Vagina (tissue), 2 donors: ENCODE data around the gene ENTPD6.

Experiments
- CTCF ChIP-seq, 3 experiments: fragments of 450-650 bp in 2 of 3; fragments of 200-600 bp in 1 of 3; sonication (generic) in 1 of 3; IDR thresholded peaks; one replicate each; pipeline ENCODE4 v1.5.1; 2017 to 2019; ENCODE audit warnings: antibody characterized with exemption in 3 of 3, mild to moderate bottlenecking in 2 of 3, moderate library complexity in 2 of 3
- POLR2A ChIP-seq, 2 donors: fragments of 450-650 bp; IDR thresholded peaks; one replicate each; pipeline ENCODE4 v1.6.1; 2017; ENCODE audit warnings: antibody characterized with exemption in 2 of 2, mild to moderate bottlenecking in 2 of 2, moderate library complexity in 2 of 2
- POLR2AphosphoS5 ChIP-seq, 2 donors: sonication (generic); formaldehyde crosslinking; IDR thresholded peaks; one replicate each; pipeline ENCODE4 v1.9.0; 2017; ENCODE audit warnings: antibody characterized with exemption in 2 of 2, mild to moderate bottlenecking in 2 of 2, low read depth in 1 of 2; ENCODE audit not compliant: insufficient read depth in 1 of 2

GRCh38 chr20:25204550-25205276 is 9.2 kb downstream of the ENTPD6 start:
- TF ChIP-seq POLR2AphosphoS5 (IDR thresholded peaks at IDR 0.05; ENCODE audit: insufficient read depth in 1 of 2, low read depth in 1 of 2) (no peak), CTCF (IDR thresholded peaks at IDR 0.05) (no peak), POLR2A (IDR thresholded peaks at IDR 0.05) (no peak)
